Mesodermal cell (in vitro differentiated cells): ENCODE results near the gene TYW1.
"Not testable (repeated sequence)": the region's sequence is repeated elsewhere in the genome, so short reads cannot be mapped to it uniquely, and the experiment has no call there.

Experiments used
- H3K27ac ChIP-seq: 2 replicates; pipeline ENCODE4 v1.7.0; 2013; ENCODE audit warnings: mild to moderate bottlenecking, low read depth, low read length, moderate library complexity; ENCODE audit not compliant: severe bottlenecking
- H3K36me3 ChIP-seq: 2 replicates; pipeline ENCODE4 v1.7.1; 2013; ENCODE audit warnings: mild to moderate bottlenecking, low read length, moderate library complexity; ENCODE audit not compliant: control insufficient read depth, insufficient read depth
- H3K4me1 ChIP-seq: one replicate; pipeline ENCODE4 v1.7.1; 2013; ENCODE audit warnings: mild to moderate bottlenecking, low read length; ENCODE audit not compliant: insufficient read depth, control insufficient read depth, poor library complexity, severe bottlenecking
- H3K4me3 ChIP-seq: 2 replicates; pipeline ENCODE4 v1.7.0; 2013; ENCODE audit warnings: low read length, control low read depth, mild to moderate bottlenecking; ENCODE audit not compliant: insufficient read depth, poor library complexity, severe bottlenecking; ENCODE audit errors: extremely low read depth
- H3K9me3 ChIP-seq: 2 replicates; pipeline ENCODE4 v1.7.1; 2013; ENCODE audit warnings: mild to moderate bottlenecking, low read length, moderate library complexity; ENCODE audit not compliant: control insufficient read depth
- WGBS, 2 experiments: methylation state at CpG; one replicate each; pipeline ENCODE4 v1.1.5; 2013; ENCODE audit warnings: missing lambda C conversion rate in 2 of 2; ENCODE audit not compliant: insufficient coverage in 2 of 2; 5-methylcytosine and 5-hydroxymethylcytosine counted together

TYW1 gene

GRCh38 chr7:66961096-66961495 lies 35.5 kb upstream of the TYW1 start:
- Histone ChIP-seq H3K4me1 (peaks cover 22% of the 10 kb centered on the region), H3K27ac (no peak overlapping the region), H3K4me3 (no peak overlapping the region), H3K9me3 (no peaks in the 10 kb centered on the region), H3K36me3 (peaks cover 38% of the 10 kb centered on the region)
- WGBS, 2 experiments = 97 to 100% methylated on average over 4 to 5 of the region's 5 CpGs

GRCh38 chr7:66964411-66964810 lies 32.2 kb upstream of the TYW1 start:
- H3K4me1 ChIP-seq = no peaks in the 10 kb centered on the region
- 93 to 100% methylated on average over 3 to 4 of the region's 4 CpGs for WGBS, 2 experiments
- no peak overlapping the region for H3K4me3 ChIP-seq
- no peak overlapping the region for H3K27ac ChIP-seq
- no peaks in the 10 kb centered on the region for H3K9me3 ChIP-seq
- H3K36me3 ChIP-seq = peaks cover 10% of the 10 kb centered on the region

- H3K4me1 ChIP-seq = no peaks in the 10 kb centered on the region
- no peaks in the 10 kb centered on the region for H3K9me3 ChIP-seq
- H3K27ac ChIP-seq = no peak overlapping the region
- H3K36me3 ChIP-seq = no peaks in the 10 kb centered on the region
- H3K4me3 ChIP-seq = no peak overlapping the region
- WGBS, 2 experiments = 81 to 94% methylated on average over 4 of the region's 6 CpGs
These were observed 29.6 kb upstream of the TYW1 start for GRCh38 chr7:66967029-66967428.

GRCh38 chr7:66969001-66969400 lies 27.6 kb upstream of the TYW1 start:
- H3K9me3 ChIP-seq, H3K4me1 ChIP-seq, H3K27ac ChIP-seq, H3K36me3 ChIP-seq, H3K4me3 ChIP-seq: not testable (repeated sequence)
- 90 to 94% methylated on average over 5 of the region's 5 CpGs for WGBS, 2 experiments

- H3K9me3 ChIP-seq = no peaks in the 10 kb centered on the region
- no peak overlapping the region for H3K4me3 ChIP-seq
- 80 to 86% methylated on average over 1 to 4 of the region's 5 CpGs for WGBS, 2 experiments
- no peaks in the 10 kb centered on the region for H3K4me1 ChIP-seq
- H3K27ac ChIP-seq = no peak overlapping the region
- no peaks in the 10 kb centered on the region for H3K36me3 ChIP-seq
These were observed 26.3 kb upstream of the TYW1 start for GRCh38 chr7:66970310-66970709.

- no peaks in the 10 kb centered on the region for H3K4me1 ChIP-seq
- no peak overlapping the region for H3K4me3 ChIP-seq
- H3K27ac ChIP-seq = no peak overlapping the region
- WGBS, 2 experiments = 94 to 95% methylated on average over 12 to 15 of the region's 15 CpGs
- H3K9me3 ChIP-seq = peaks cover 4% of the 10 kb centered on the region
- no peaks in the 10 kb centered on the region for H3K36me3 ChIP-seq
These were observed 21.5 kb upstream of the TYW1 start for GRCh38 chr7:66974986-66975590.

GRCh38 chr7:66978312-66978711 lies 18.3 kb upstream of the TYW1 start:
- no CpG with 5 or more reads among the region's 5 CpGs for WGBS, 2 experiments

GRCh38 chr7:66979013-66979412 lies 17.6 kb upstream of the TYW1 start:
- not testable (repeated sequence) for H3K4me3 ChIP-seq, H3K36me3 ChIP-seq
- 85 to 90% methylated on average over 1 to 2 of the region's 2 CpGs for WGBS, 2 experiments

More at GRCh38 chr7:66978312-66978711, 18.3 kb upstream of the TYW1 start:
- H3K4me3 ChIP-seq, H3K27ac ChIP-seq, H3K4me1 ChIP-seq, H3K36me3 ChIP-seq: not testable (repeated sequence)
- H3K9me3 ChIP-seq = peaks cover 14% of the 10 kb centered on the region

GRCh38 chr7:66980336-66980735 lies 16.3 kb upstream of the TYW1 start:
- peaks cover 14% of the 10 kb centered on the region for H3K9me3 ChIP-seq
- WGBS, 2 experiments = 100% methylated on average over 1 of the region's 1 CpG
- H3K36me3 ChIP-seq, H3K4me1 ChIP-seq, H3K27ac ChIP-seq, H3K4me3 ChIP-seq: not testable (repeated sequence)

More at GRCh38 chr7:66979013-66979412, 17.6 kb upstream of the TYW1 start:
- H3K9me3 ChIP-seq = peaks cover 14% of the 10 kb centered on the region
- not testable (repeated sequence) for H3K4me1 ChIP-seq, H3K27ac ChIP-seq

- H3K36me3 ChIP-seq = peaks cover 57% of the 10 kb centered on the region
- WGBS, 2 experiments = no CpG with 5 or more reads among the region's 3 CpGs
These were observed 7.1 kb upstream of the TYW1 start for GRCh38 chr7:66989552-66989951.

GRCh38 chr7:66994051-66994450 lies 2.6 kb upstream of the TYW1 start:
- H3K27ac ChIP-seq = peak overlapping the region; percentile 97
- not testable (repeated sequence) for H3K9me3 ChIP-seq

More at GRCh38 chr7:66989552-66989951, 7.1 kb upstream of the TYW1 start:
- not testable (repeated sequence) for H3K4me3 ChIP-seq, H3K4me1 ChIP-seq, H3K27ac ChIP-seq, H3K9me3 ChIP-seq

More at GRCh38 chr7:66994051-66994450, 2.6 kb upstream of the TYW1 start:
- Histone ChIP-seq H3K4me3 (peak overlapping the region; percentile 65), H3K36me3 (peaks cover 42% of the 10 kb centered on the region)
- not testable (repeated sequence) for H3K4me1 ChIP-seq
- WGBS, 2 experiments = 100% methylated on average over 1 of the region's 5 CpGs; no CpG with 5 or more reads in 1 of the 2 experiments
